Measurements from ENCODE around the gene ARMC5.

GRCh38 chr16:31499928-31500327 lies 40.6 kb downstream of the ARMC5 start:
- no peak for TF ChIP-seq POLR2A (IDR thresholded peaks at IDR 0.05)
- TF ChIP-seq POLR2AphosphoS5 (IDR thresholded peaks at IDR 0.05): no peak
- no peak for TF ChIP-seq CTCF (IDR thresholded peaks at IDR 0.05)
- TF ChIP-seq EP300 (IDR thresholded peaks at IDR 0.05): no peak

Data from stomach (tissue), 4 donors.